Measurements from ENCODE around the gene LRRC10B.

Gene LRRC10B

DNA sequence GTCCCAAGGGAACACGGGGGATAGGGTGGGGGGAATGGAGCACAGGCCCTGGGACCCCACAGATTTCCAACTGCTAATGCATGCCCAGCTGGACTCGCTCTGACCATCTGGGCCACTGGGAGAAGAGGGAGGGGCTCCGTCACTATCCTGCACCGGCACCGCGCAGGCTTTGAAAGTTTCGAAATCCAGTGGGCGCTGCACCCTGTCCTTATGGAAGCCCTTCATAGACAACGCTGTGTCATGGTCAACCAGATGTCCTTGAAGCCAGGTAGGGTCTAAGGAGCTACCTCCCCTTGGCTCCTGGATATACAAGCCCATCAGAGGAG is 30.1 kb downstream of the LRRC10B start:
- Histone ChIP-seq H3K4me3 (ENCODE audit: low read length) (no peak overlapping the region), H3K4me1 (ENCODE audit: control insufficient read depth, insufficient read depth, low read length) (peaks cover 20% of the 10 kb centered on the region), H3K36me3 (ENCODE audit: control insufficient read depth, insufficient read depth, low read length) (no peaks in the 10 kb centered on the region), H3K27me3 (ENCODE audit: control insufficient read depth, insufficient read depth, low read length) (no peaks in the 10 kb centered on the region), H3K9me3 (ENCODE audit: control insufficient read depth, insufficient read depth, low read length) (no peaks in the 10 kb centered on the region), H3K27ac (ENCODE audit: low read length) (no peak overlapping the region)
- WGBS (ENCODE audit: insufficient coverage, insufficient read length), result no CpG with 5 or more reads among the region's 9 CpGs
- no peak for DNase-seq (ENCODE audit: low read depth, low spot score)

DNA sequence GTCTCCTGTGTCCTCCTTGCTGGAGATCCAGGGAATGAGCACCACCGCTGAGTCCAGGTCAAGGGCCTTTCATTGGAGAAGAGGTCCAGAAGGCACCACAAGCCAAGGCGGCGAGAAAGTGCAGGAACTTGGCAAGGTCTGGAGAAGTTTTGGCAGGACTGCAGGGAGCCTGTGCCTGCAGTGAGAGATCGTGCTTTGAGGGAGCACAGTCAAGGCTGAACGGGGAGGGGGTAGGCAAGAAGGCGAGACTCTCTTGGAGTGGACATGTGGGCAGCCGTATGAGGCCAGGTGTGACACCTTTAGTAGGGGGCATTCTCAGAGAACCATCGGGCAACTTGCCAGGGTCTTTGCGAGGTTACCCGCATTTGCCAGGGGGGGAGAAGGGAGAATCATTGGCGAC is 30.5 kb downstream of the LRRC10B start:
- Histone ChIP-seq H3K4me1 (ENCODE audit: control insufficient read depth, insufficient read depth, low read length) (peaks cover 20% of the 10 kb centered on the region), H3K27ac (ENCODE audit: low read length) (no peak overlapping the region), H3K4me3 (ENCODE audit: low read length) (no peak overlapping the region), H3K9me3 (ENCODE audit: control insufficient read depth, insufficient read depth, low read length) (no peaks in the 10 kb centered on the region), H3K27me3 (ENCODE audit: control insufficient read depth, insufficient read depth, low read length) (no peaks in the 10 kb centered on the region), H3K36me3 (ENCODE audit: control insufficient read depth, insufficient read depth, low read length) (no peaks in the 10 kb centered on the region)
- no CpG with 5 or more reads among the region's 11 CpGs for WGBS (ENCODE audit: insufficient coverage, insufficient read length)
- DNase-seq (ENCODE audit: low read depth, low spot score), result no peak

GRCh38 chr11:61539831-61540357 is 31.3 kb downstream of the LRRC10B start:
- no peak overlapping the region for H3K4me3 ChIP-seq (ENCODE audit: low read length)
- no peak for DNase-seq (ENCODE audit: low read depth, low spot score)
- H3K27me3 ChIP-seq (ENCODE audit: control insufficient read depth, insufficient read depth, low read length), result no peaks in the 10 kb centered on the region
- peaks cover 20% of the 10 kb centered on the region for H3K4me1 ChIP-seq (ENCODE audit: control insufficient read depth, insufficient read depth, low read length)
- whole genome bisulfite sequencing (ENCODE audit: insufficient coverage, insufficient read length), result no CpG with 5 or more reads among the region's 14 CpGs
- no peaks in the 10 kb centered on the region for H3K9me3 ChIP-seq (ENCODE audit: control insufficient read depth, insufficient read depth, low read length)
- H3K36me3 ChIP-seq (ENCODE audit: control insufficient read depth, insufficient read depth, low read length), result no peaks in the 10 kb centered on the region
- H3K27ac ChIP-seq (ENCODE audit: low read length), result no peak overlapping the region

- Histone ChIP-seq H3K27me3 (ENCODE audit: control insufficient read depth, insufficient read depth, low read length) (no peaks in the 10 kb centered on the region), H3K4me1 (ENCODE audit: control insufficient read depth, insufficient read depth, low read length) (peaks cover 20% of the 10 kb centered on the region), H3K9me3 (ENCODE audit: control insufficient read depth, insufficient read depth, low read length) (no peaks in the 10 kb centered on the region), H3K4me3 (ENCODE audit: low read length) (no peak overlapping the region), H3K27ac (ENCODE audit: low read length) (no peak overlapping the region), H3K36me3 (ENCODE audit: control insufficient read depth, insufficient read depth, low read length) (no peaks in the 10 kb centered on the region)
- DNase-seq (ENCODE audit: low read depth, low spot score), result no peak
- no CpG with 5 or more reads among the region's 9 CpGs for WGBS (ENCODE audit: insufficient coverage, insufficient read length)
These were observed 32.0 kb downstream of the LRRC10B start for GRCh38 chr11:61540528-61540927.

- Histone ChIP-seq H3K36me3 (ENCODE audit: control insufficient read depth, insufficient read depth, low read length) (no peaks in the 10 kb centered on the region), H3K27ac (ENCODE audit: low read length) (no peak overlapping the region), H3K4me1 (ENCODE audit: control insufficient read depth, insufficient read depth, low read length) (peaks cover 20% of the 10 kb centered on the region), H3K4me3 (ENCODE audit: low read length) (no peak overlapping the region), H3K27me3 (ENCODE audit: control insufficient read depth, insufficient read depth, low read length) (no peaks in the 10 kb centered on the region), H3K9me3 (ENCODE audit: control insufficient read depth, insufficient read depth, low read length) (no peaks in the 10 kb centered on the region)
- no CpG with 5 or more reads among the region's 3 CpGs for WGBS (ENCODE audit: insufficient coverage, insufficient read length)
- DNase-seq (ENCODE audit: low read depth, low spot score), result peak; percentile 55
These were observed 33.0 kb downstream of the LRRC10B start for GRCh38 chr11:61541598-61541997.

- Histone ChIP-seq H3K27me3 (ENCODE audit: control insufficient read depth, insufficient read depth, low read length) (no peaks in the 10 kb centered on the region), H3K4me3 (ENCODE audit: low read length) (no peak overlapping the region), H3K9me3 (ENCODE audit: control insufficient read depth, insufficient read depth, low read length) (no peaks in the 10 kb centered on the region), H3K36me3 (ENCODE audit: control insufficient read depth, insufficient read depth, low read length) (no peaks in the 10 kb centered on the region), H3K4me1 (ENCODE audit: control insufficient read depth, insufficient read depth, low read length) (peaks cover 20% of the 10 kb centered on the region), H3K27ac (ENCODE audit: low read length) (no peak overlapping the region)
- no peak for DNase-seq (ENCODE audit: low read depth, low spot score)
- no CpG with 5 or more reads among the region's 19 CpGs for WGBS (ENCODE audit: insufficient coverage, insufficient read length)
These were observed 33.5 kb downstream of the LRRC10B start for GRCh38 chr11:61542024-61542461.

DNA sequence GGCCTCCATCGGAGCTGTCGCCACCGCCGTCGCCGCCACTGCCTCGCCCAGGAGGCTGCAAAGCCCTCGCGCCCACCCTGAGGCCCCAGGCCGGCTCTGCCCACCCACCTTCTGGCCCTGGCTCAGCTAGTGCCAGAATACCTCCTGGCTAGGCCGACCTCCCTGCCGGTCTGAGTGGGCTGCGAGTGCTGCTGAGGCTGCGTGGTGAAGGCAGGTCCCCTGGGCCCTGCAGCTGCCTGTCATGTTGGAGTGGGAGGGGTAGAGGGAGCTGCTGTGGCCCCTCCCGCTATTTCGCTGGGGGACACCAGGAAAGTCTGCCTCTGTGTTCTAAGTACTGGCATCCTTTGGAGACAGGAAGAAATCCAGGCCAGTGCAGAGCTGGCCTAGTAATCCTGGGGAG is 34.2 kb downstream of the LRRC10B start:
- Histone ChIP-seq H3K4me1 (ENCODE audit: control insufficient read depth, insufficient read depth, low read length) (peaks cover 20% of the 10 kb centered on the region), H3K27me3 (ENCODE audit: control insufficient read depth, insufficient read depth, low read length) (no peaks in the 10 kb centered on the region)
- WGBS (ENCODE audit: insufficient coverage, insufficient read length), result no CpG with 5 or more reads among the region's 16 CpGs

GRCh38 chr11:61543606-61544306 is 35.2 kb downstream of the LRRC10B start:
- no peak overlapping the region for H3K27ac ChIP-seq (ENCODE audit: low read length)
- peaks cover 20% of the 10 kb centered on the region for H3K4me1 ChIP-seq (ENCODE audit: control insufficient read depth, insufficient read depth, low read length)
- no peak for DNase-seq (ENCODE audit: low read depth, low spot score)
- H3K4me3 ChIP-seq (ENCODE audit: low read length), result no peak overlapping the region
- H3K27me3 ChIP-seq (ENCODE audit: control insufficient read depth, insufficient read depth, low read length), result no peaks in the 10 kb centered on the region
- WGBS (ENCODE audit: insufficient coverage, insufficient read length), result no CpG with 5 or more reads among the region's 4 CpGs
- H3K36me3 ChIP-seq (ENCODE audit: control insufficient read depth, insufficient read depth, low read length), result no peaks in the 10 kb centered on the region
- no peaks in the 10 kb centered on the region for H3K9me3 ChIP-seq (ENCODE audit: control insufficient read depth, insufficient read depth, low read length)

More for the DNA sequence above, 34.2 kb downstream of the LRRC10B start:
- DNase-seq (ENCODE audit: low read depth, low spot score), result no peak
- H3K36me3 ChIP-seq (ENCODE audit: control insufficient read depth, insufficient read depth, low read length), result no peaks in the 10 kb centered on the region
- H3K4me3 ChIP-seq (ENCODE audit: low read length), result no peak overlapping the region
- no peak overlapping the region for H3K27ac ChIP-seq (ENCODE audit: low read length)
- no peaks in the 10 kb centered on the region for H3K9me3 ChIP-seq (ENCODE audit: control insufficient read depth, insufficient read depth, low read length)

- Histone ChIP-seq H3K36me3 (ENCODE audit: control insufficient read depth, insufficient read depth, low read length) (no peaks in the 10 kb centered on the region), H3K4me3 (ENCODE audit: low read length) (no peak overlapping the region), H3K27me3 (ENCODE audit: control insufficient read depth, insufficient read depth, low read length) (no peaks in the 10 kb centered on the region), H3K9me3 (ENCODE audit: control insufficient read depth, insufficient read depth, low read length) (no peaks in the 10 kb centered on the region), H3K27ac (ENCODE audit: low read length) (no peak overlapping the region), H3K4me1 (ENCODE audit: control insufficient read depth, insufficient read depth, low read length) (peaks cover 19% of the 10 kb centered on the region)
- DNase-seq (ENCODE audit: low read depth, low spot score), result no peak
- WGBS (ENCODE audit: insufficient coverage, insufficient read length), result no CpG with 5 or more reads among the region's 6 CpGs
These were observed 35.9 kb downstream of the LRRC10B start for GRCh38 chr11:61544466-61544865.

- WGBS (ENCODE audit: insufficient coverage, insufficient read length), result no CpG with 5 or more reads among the region's 7 CpGs
- DNase-seq (ENCODE audit: low read depth, low spot score), result no peak
These were observed 36.8 kb downstream of the LRRC10B start for GRCh38 chr11:61545341-61545740.

GRCh38 chr11:61545921-61546320 is 37.4 kb downstream of the LRRC10B start:
- H3K36me3 ChIP-seq (ENCODE audit: control insufficient read depth, insufficient read depth, low read length), result no peaks in the 10 kb centered on the region

More at GRCh38 chr11:61545341-61545740, 36.8 kb downstream of the LRRC10B start:
- Histone ChIP-seq H3K4me3 (ENCODE audit: low read length) (no peak overlapping the region), H3K9me3 (ENCODE audit: control insufficient read depth, insufficient read depth, low read length) (no peaks in the 10 kb centered on the region), H3K27ac (ENCODE audit: low read length) (no peak overlapping the region), H3K36me3 (ENCODE audit: control insufficient read depth, insufficient read depth, low read length) (no peaks in the 10 kb centered on the region), H3K4me1 (ENCODE audit: control insufficient read depth, insufficient read depth, low read length) (peaks cover 17% of the 10 kb centered on the region), H3K27me3 (ENCODE audit: control insufficient read depth, insufficient read depth, low read length) (no peaks in the 10 kb centered on the region)

More at GRCh38 chr11:61545921-61546320, 37.4 kb downstream of the LRRC10B start:
- Histone ChIP-seq H3K27ac (ENCODE audit: low read length) (no peak overlapping the region), H3K27me3 (ENCODE audit: control insufficient read depth, insufficient read depth, low read length) (no peaks in the 10 kb centered on the region), H3K9me3 (ENCODE audit: control insufficient read depth, insufficient read depth, low read length) (no peaks in the 10 kb centered on the region), H3K4me1 (ENCODE audit: control insufficient read depth, insufficient read depth, low read length) (peaks cover 15% of the 10 kb centered on the region), H3K4me3 (ENCODE audit: low read length) (no peak overlapping the region)
- no CpG with 5 or more reads among the region's 32 CpGs for WGBS (ENCODE audit: insufficient coverage, insufficient read length)
- DNase-seq (ENCODE audit: low read depth, low spot score), result no peak

Data from iPS DF 6.9 (cell line).